Mesenchymal stem cell (in vitro differentiated cells and primary cell): ENCODE measurements around the gene HOXA6.

Experiments used
- DNase-seq: peaks from one replicate; pipeline ENCODE4 v3.0.0-alpha.2; 2013
- H2AFZ ChIP-seq: one replicate; pipeline ENCODE4 v1.6.1; 2013; ENCODE audit warnings: low read depth, mild to moderate bottlenecking, control low read depth, inconsistent platforms, low read length, moderate library complexity
- H2AK5ac ChIP-seq: 2 replicates; pipeline ENCODE4 v1.6.1; 2013; ENCODE audit warnings: low read length, moderate library complexity, mild to moderate bottlenecking, inconsistent platforms; ENCODE audit not compliant: severe bottlenecking
- H2BK120ac ChIP-seq: one replicate; pipeline ENCODE4 v1.6.1; 2013; ENCODE audit warnings: low read depth, mild to moderate bottlenecking, inconsistent platforms, low read length, moderate library complexity
- H2BK12ac ChIP-seq, 2 experiments: one replicate each; pipeline ENCODE4 v1.6.1; 2013; ENCODE audit warnings: inconsistent platforms in 2 of 2, low read length in 2 of 2, mild to moderate bottlenecking in 2 of 2, moderate library complexity in 2 of 2, control low read depth in 1 of 2
- H2BK15ac ChIP-seq: one replicate; pipeline ENCODE4 v1.6.1; 2013; ENCODE audit warnings: mild to moderate bottlenecking, low read depth, inconsistent platforms; ENCODE audit not compliant: poor library complexity, severe bottlenecking
- H2BK5ac ChIP-seq: 2 replicates; pipeline ENCODE4 v1.6.1; 2013; ENCODE audit warnings: low read depth, mild to moderate bottlenecking, low read length, control low read depth, inconsistent platforms; ENCODE audit not compliant: poor library complexity, severe bottlenecking
- H3K14ac ChIP-seq, 2 experiments: one replicate each; pipeline ENCODE4 v1.6.1; 2013; ENCODE audit warnings: inconsistent platforms in 2 of 2, low read length in 2 of 2, control low read depth in 1 of 2, mild to moderate bottlenecking in 1 of 2, moderate library complexity in 1 of 2
- H3K18ac ChIP-seq, 2 experiments: one replicate each; pipeline ENCODE4 v1.6.1; 2013; ENCODE audit warnings: inconsistent platforms in 2 of 2, low read length in 2 of 2, control low read depth in 1 of 2, low read depth in 1 of 2, mild to moderate bottlenecking in 1 of 2
- H3K23ac ChIP-seq, 2 experiments: one replicate each; pipeline ENCODE4 v1.6.1; 2013; ENCODE audit warnings: inconsistent platforms in 2 of 2, low read length in 2 of 2, mild to moderate bottlenecking in 2 of 2, moderate library complexity in 2 of 2, control low read depth in 1 of 2
- H3K27ac ChIP-seq: 2 replicates; pipeline ENCODE4 v1.5.1; 2013; ENCODE audit warnings: mild to moderate bottlenecking, moderate library complexity, low read length, control low read depth, inconsistent platforms; ENCODE audit not compliant: poor library complexity, severe bottlenecking
- H3K27me3 ChIP-seq, 2 experiments: 2 replicates each; pipeline versions ENCODE4 v1.6.1 to v1.7.0; 2013; ENCODE audit warnings: low read length in 2 of 2, mild to moderate bottlenecking in 2 of 2, moderate library complexity in 2 of 2, control low read depth in 1 of 2, inconsistent platforms in 1 of 2; ENCODE audit not compliant: control insufficient read depth in 1 of 2, insufficient read depth in 1 of 2
- H3K36me3 ChIP-seq, 2 experiments: 2 replicates each; pipeline versions ENCODE4 v1.6.1 to v1.7.0; 2013; ENCODE audit warnings: low read length in 2 of 2, control low read depth in 1 of 2, inconsistent platforms in 1 of 2, low read depth in 1 of 2, mild to moderate bottlenecking in 1 of 2; ENCODE audit not compliant: insufficient read depth in 2 of 2, control insufficient read depth in 1 of 2
- H3K4ac ChIP-seq, 2 experiments: one replicate each; pipeline ENCODE4 v1.6.1; 2013; ENCODE audit warnings: inconsistent platforms in 2 of 2, low read length in 2 of 2, mild to moderate bottlenecking in 2 of 2, moderate library complexity in 2 of 2, control low read depth in 1 of 2, low read depth in 1 of 2
- H3K4me1 ChIP-seq: 2 replicates; pipeline ENCODE4 v1.6.1; 2013; ENCODE audit warnings: low read depth, low read length, control low read depth; ENCODE audit not compliant: control insufficient read depth, insufficient read depth
- H3K4me2 ChIP-seq: 2 replicates; pipeline ENCODE4 v1.6.1; 2013; ENCODE audit warnings: low read length, mild to moderate bottlenecking, inconsistent platforms; ENCODE audit not compliant: poor library complexity, severe bottlenecking
- H3K4me3 ChIP-seq, 2 experiments: 2 replicates each; pipeline versions ENCODE4 v1.5.1 to v1.7.0; 2013; ENCODE audit warnings: low read length in 2 of 2, mild to moderate bottlenecking in 2 of 2, control low read depth in 1 of 2, low read depth in 1 of 2; ENCODE audit not compliant: insufficient read depth in 1 of 2
- H3K79me1 ChIP-seq: replicated peaks from 2 replicates; pipeline ENCODE4 v1.6.1; 2013; ENCODE audit warnings: mild to moderate bottlenecking, control low read depth, low read length, inconsistent platforms; ENCODE audit not compliant: poor library complexity, severe bottlenecking
- H3K9ac ChIP-seq: 2 replicates; pipeline ENCODE4 v1.7.0; 2013; ENCODE audit warnings: mild to moderate bottlenecking, low read length, moderate library complexity
- H3K9me3 ChIP-seq: 2 replicates; pipeline ENCODE4 v1.7.0; 2013; ENCODE audit warnings: mild to moderate bottlenecking, low read length; ENCODE audit not compliant: control insufficient read depth
- H4K8ac ChIP-seq: one replicate; pipeline ENCODE4 v1.6.1; 2013; ENCODE audit warnings: inconsistent platforms, mild to moderate bottlenecking, low read length, moderate library complexity
- H4K91ac ChIP-seq: one replicate; pipeline ENCODE4 v1.6.1; 2013; ENCODE audit warnings: mild to moderate bottlenecking, low read length, inconsistent platforms
- WGBS: methylation state at CpG from one replicate; pipeline ENCODE4 v1.1.7; 2013; ENCODE audit warnings: mixed read lengths; 5-methylcytosine and 5-hydroxymethylcytosine counted together

The HOXA6 gene

DNA sequence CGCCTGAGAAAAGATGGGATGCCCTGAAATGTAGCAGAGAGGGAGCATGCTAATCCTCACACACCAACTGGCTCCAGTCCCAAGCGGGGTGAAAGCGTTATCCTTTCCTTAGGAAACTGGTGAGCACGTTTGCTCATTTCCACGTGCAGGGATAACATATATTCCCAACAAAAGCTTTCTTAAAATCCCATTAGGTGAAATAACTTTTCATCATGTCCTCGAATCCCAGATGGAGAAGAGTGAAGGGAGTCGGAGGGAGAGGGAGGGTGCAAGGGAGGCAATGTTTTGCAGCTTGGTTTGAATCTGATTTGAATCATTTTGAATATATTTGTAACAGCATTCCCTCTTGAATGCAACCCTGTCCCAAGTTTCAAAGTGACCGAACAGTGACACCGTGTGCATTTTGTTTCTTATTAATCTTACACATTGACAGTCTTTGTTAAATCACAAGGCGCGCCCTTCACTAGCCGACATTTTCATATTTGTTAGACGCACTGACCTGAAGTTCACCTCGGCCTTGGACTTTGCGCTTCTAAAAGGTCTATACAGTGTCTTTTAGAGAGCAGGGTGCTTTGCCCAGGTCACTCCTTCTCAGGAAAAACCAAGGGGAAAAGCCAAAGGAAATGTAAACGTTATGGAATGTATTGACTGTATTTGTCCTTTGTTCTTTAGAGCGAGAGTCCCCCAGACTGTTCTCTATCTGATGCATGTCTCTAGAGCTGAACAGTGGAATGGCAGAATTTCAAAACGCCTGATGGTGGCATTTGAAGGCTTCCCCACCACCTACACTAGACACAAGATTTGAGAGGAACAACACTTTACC, 14.0 kb downstream of the HOXA6 start:
- Histone ChIP-seq H2BK12ac (no peak overlapping the region), H2BK120ac (no peak overlapping the region), H3K27me3 (no peaks in the 10 kb centered on the region), H3K4me2 (no peak overlapping the region), H2BK5ac (no peak overlapping the region), H3K23ac (no peak overlapping the region), H3K36me3 (peaks cover 0 to 6% of the 10 kb centered on the region in 2 experiments), H3K79me1 (no peaks in the 10 kb centered on the region), H3K14ac (no peak overlapping the region), H3K4ac (no peak overlapping the region), H3K27ac (no peak overlapping the region), H3K9ac (peak overlapping the region; percentile 77), H2AFZ (no peak overlapping the region), H4K91ac (no peak overlapping the region), H4K8ac (no peak overlapping the region), H3K4me1 (peaks cover 13% of the 10 kb centered on the region), H3K18ac (no peak overlapping the region), H3K9me3 (no peaks in the 10 kb centered on the region), H2AK5ac (no peak overlapping the region), H3K4me3 (peak overlapping the region in 1 of 2 experiments; percentile 32), H2BK15ac (no peak overlapping the region)
- DNase-seq = no peak
- 46% methylated on average over 14 of the region's 18 CpGs for WGBS

DNA sequence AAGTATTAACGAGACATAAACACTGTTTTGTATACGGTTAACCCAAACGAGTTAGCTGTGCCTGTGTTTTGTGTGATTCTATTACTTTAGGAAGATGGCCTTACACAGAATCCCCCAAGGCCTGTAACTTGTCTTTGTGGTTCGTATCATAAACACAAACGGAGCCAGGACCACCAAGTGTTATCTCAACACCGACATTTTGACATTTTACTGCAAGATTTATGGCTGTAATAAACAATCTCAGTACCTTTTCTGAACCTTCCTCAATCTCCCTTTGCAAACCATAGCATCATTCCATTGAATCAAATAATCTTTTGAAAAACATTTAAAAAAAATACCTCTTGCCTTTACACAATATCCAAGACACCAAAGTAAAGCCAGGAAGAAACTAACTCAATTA, 14.6 kb downstream of the HOXA6 start:
- no peak overlapping the region for H3K14ac ChIP-seq

DNA sequence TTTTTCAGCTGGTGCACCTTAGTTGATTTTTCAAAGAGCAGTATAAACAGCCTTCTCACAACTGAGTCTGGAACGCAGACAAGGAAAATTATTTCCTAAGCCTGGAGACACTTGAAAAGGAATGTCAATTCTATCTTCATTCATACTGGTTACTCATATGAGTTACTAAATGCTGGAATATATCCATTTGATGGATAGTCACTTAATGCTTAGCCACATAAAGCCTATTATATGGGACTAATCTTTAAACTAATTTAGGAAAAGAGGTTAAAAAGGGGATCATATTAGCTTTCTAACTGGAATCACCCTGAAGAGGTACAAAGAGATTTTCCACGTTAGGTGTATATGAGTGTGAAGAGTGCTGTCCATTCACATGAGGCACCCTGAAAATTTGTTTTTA, 15.4 kb downstream of the HOXA6 start:
- Histone ChIP-seq H3K18ac (no peak overlapping the region), H3K27me3 (no peaks in the 10 kb centered on the region), H3K79me1 (no peaks in the 10 kb centered on the region), H2AFZ (no peak overlapping the region), H2BK15ac (no peak overlapping the region), H3K4me2 (no peak overlapping the region), H3K9ac (peak overlapping the region; percentile 87), H3K14ac (no peak overlapping the region), H2BK12ac (no peak overlapping the region), H4K91ac (no peak overlapping the region), H2AK5ac (no peak overlapping the region), H3K23ac (no peak overlapping the region), H2BK120ac (no peak overlapping the region), H3K36me3 (peaks cover 0 to 5% of the 10 kb centered on the region in 2 experiments), H3K9me3 (no peaks in the 10 kb centered on the region), H3K4ac (no peak overlapping the region), H3K4me1 (peaks cover 13% of the 10 kb centered on the region), H3K4me3 (no peak overlapping the region), H4K8ac (no peak overlapping the region), H2BK5ac (no peak overlapping the region), H3K27ac (no peak overlapping the region)
- DNase-seq = no peak
- 62% methylated on average over 2 of the region's 2 CpGs for WGBS

More for the DNA sequence above, 14.6 kb downstream of the HOXA6 start:
- Histone ChIP-seq H3K27ac (no peak overlapping the region), H2BK5ac (no peak overlapping the region), H3K36me3 (peaks cover 0 to 8% of the 10 kb centered on the region in 2 experiments), H2AFZ (no peak overlapping the region), H3K9me3 (no peaks in the 10 kb centered on the region), H3K4me1 (peaks cover 13% of the 10 kb centered on the region), H3K23ac (no peak overlapping the region), H3K9ac (no peak overlapping the region), H3K18ac (no peak overlapping the region), H3K4me3 (no peak overlapping the region), H3K27me3 (no peaks in the 10 kb centered on the region), H2AK5ac (no peak overlapping the region), H4K8ac (no peak overlapping the region), H2BK120ac (no peak overlapping the region), H3K4ac (no peak overlapping the region), H4K91ac (no peak overlapping the region), H2BK12ac (no peak overlapping the region), H2BK15ac (no peak overlapping the region), H3K79me1 (no peaks in the 10 kb centered on the region), H3K4me2 (no peak overlapping the region)
- 22% methylated on average over 6 of the region's 6 CpGs for WGBS
- no peak for DNase-seq

- WGBS = 38% methylated on average over 10 of the region's 12 CpGs
- Histone ChIP-seq H3K27me3 (no peaks in the 10 kb centered on the region), H3K9ac (peak overlapping the region; percentile 87), H2BK120ac (no peak overlapping the region), H4K8ac (peak overlapping the region; percentile 77), H3K4me1 (peaks cover 10% of the 10 kb centered on the region), H2AK5ac (no peak overlapping the region), H4K91ac (peak overlapping the region; percentile 76), H3K18ac (peak overlapping the region in 1 of 2 experiments; percentile 67), H3K27ac (peak overlapping the region; percentile 0), H2BK5ac (no peak overlapping the region), H3K4ac (no peak overlapping the region), H2BK15ac (no peak overlapping the region), H2AFZ (no peak overlapping the region), H3K79me1 (no peaks in the 10 kb centered on the region), H3K14ac (no peak overlapping the region), H3K9me3 (no peaks in the 10 kb centered on the region), H3K4me3 (peak overlapping the region; percentile 67 to 83), H3K23ac (no peak overlapping the region), H2BK12ac (no peak overlapping the region), H3K4me2 (peak overlapping the region; percentile 51), H3K36me3 (peaks cover 0 to 5% of the 10 kb centered on the region in 2 experiments)
- DNase-seq = no peak
Measured at GRCh38 chr7:27131390-27131819, 16.2 kb downstream of the HOXA6 start.
